IPS DF 19.7 (cell line): Measurements from ENCODE around the gene SEMA6B.

Source experiments
- DNase-seq: peaks from one replicate; pipeline ENCODE4 v3.0.0-alpha.2; 2013; ENCODE audit warnings: low read depth, low spot score

SEMA6B gene

GRCh38 chr19:4494691-4495064 lies 64.8 kb downstream of the SEMA6B start:
- DNase-seq, result no peak

- DNase-seq, result no peak
Measured at GRCh38 chr19:4493929-4494690, 65.4 kb downstream of the SEMA6B start.

- DNase-seq, result no peak
Measured at GRCh38 chr19:4493104-4493928, 66.2 kb downstream of the SEMA6B start.
